Panc1 (cell line): ENCODE results near the gene RNF220. TPM values are rescaled to one million over a fixed set of nuclear protein-coding genes. Genes with fewer than 3 reads are reported as not detected.

Experiments used
- ATAC-seq: fragments of 200-7000 bp; cut with Tn5 transposase; 2 replicates; pipeline ENCODE4 v1.9.1; 2020; ENCODE audit warnings: mild to moderate bottlenecking, moderate library complexity
- BruUV-seq: library from RNA; stranded (reverse); fragments of 400-500 nt; replicated peaks from 2 replicates; lab custom pipeline; 2021; lab: Mats Ljungman, UMichigan
- CTCF ChIA-PET: fragments of 300-600 bp; sonication (Branson Sonifier 250); formaldehyde crosslinking; loops from one replicate; lab custom pipeline; 2022; ENCODE audit warnings: antibody characterized with exemption; lab: Charles Lee
- POLR2A ChIA-PET: fragments of 300-600 bp; sonication (Branson Sonifier 250); formaldehyde crosslinking; loops from one replicate; lab custom pipeline; 2022; ENCODE audit warnings: antibody characterized with exemption; lab: Charles Lee
- DNase-seq: peaks from one replicate; pipeline ENCODE4 v3.0.0-alpha.2; 2010; ENCODE audit warnings: low read depth, low spot score
- H3K27ac ChIP-seq: 2 replicates; pipeline ENCODE4 v1.5.1; 2011; ENCODE audit warnings: mild to moderate bottlenecking, low read length, inconsistent platforms
- H3K27me3 ChIP-seq: fragments of 200-500 bp; sonication (Bioruptor generic); 2 replicates; pipeline ENCODE4 v1.6.0; 2014; ENCODE audit warnings: low read length, inconsistent platforms; ENCODE audit not compliant: control insufficient read depth, insufficient read depth
- H3K36me3 ChIP-seq: fragments of 200-500 bp; sonication (Bioruptor generic); 2 replicates; pipeline ENCODE4 v1.5.1; 2014; ENCODE audit warnings: inconsistent platforms, mild to moderate bottlenecking, low read length, moderate library complexity; ENCODE audit not compliant: control insufficient read depth, insufficient read depth
- H3K4me1 ChIP-seq: 2 replicates; pipeline ENCODE4 v1.5.1; 2011; ENCODE audit warnings: inconsistent platforms, mild to moderate bottlenecking, low read length, moderate library complexity; ENCODE audit not compliant: control insufficient read depth, insufficient read depth
- H3K4me3 ChIP-seq, 2 experiments: 2 replicates each; pipeline ENCODE4 v1.5.1; 2011 to 2012; ENCODE audit warnings: low read depth in 2 of 2, low read length in 2 of 2, mild to moderate bottlenecking in 2 of 2, inconsistent platforms in 1 of 2, moderate library complexity in 1 of 2
- H3K9me3 ChIP-seq: fragments of 200-500 bp; sonication (Bioruptor generic); 2 replicates; pipeline ENCODE4 v1.5.1; 2014; ENCODE audit warnings: low read depth, mild to moderate bottlenecking, inconsistent platforms, low read length, moderate library complexity; ENCODE audit not compliant: control insufficient read depth, insufficient read depth
- POLR2AphosphoS5 ChIP-seq: IDR thresholded peaks from 2 replicates; pipeline ENCODE4 v1.6.1; 2012; ENCODE audit warnings: mild to moderate bottlenecking, low read depth, low read length, moderate library complexity
- SIN3A ChIP-seq: IDR thresholded peaks from 2 replicates; pipeline ENCODE4 v1.6.1; 2012; ENCODE audit warnings: low read depth, mild to moderate bottlenecking, low read length, moderate library complexity, borderline replicate concordance; ENCODE audit not compliant: insufficient read depth
- TCF7L2 ChIP-seq: IDR thresholded peaks from 2 replicates; pipeline ENCODE4 v1.6.1; 2011; ENCODE audit warnings: mild to moderate bottlenecking, low read depth, low read length, inconsistent platforms
- in situ Hi-C: cut with HindIII; loops from 2 replicates; pipeline ENCODE4 v1.10.0; 2016; ENCODE audit warnings: low sequenced_read_pairs, low pct_unique_long_range_greater_than_20kb
- intact Hi-C: fragments of 100-400 bp; cut with micrococcal nuclease; formaldehyde crosslinking; loops from one replicate; pipeline ENCODE4 v1.10.0; 2022; ENCODE audit not compliant: unreplicated experiment
- total RNA-seq: library from RNA; stranded (reverse); gene quantifications from one replicate; pipeline ENCODE4 v1.2.1, GENCODE V29; 2021; ENCODE audit not compliant: unreplicated experiment
- TF ChIP-seq, protein P1 (sequence below), 2 experiments: IDR thresholded peaks; 2 replicates each; pipeline ENCODE4 v1.6.1; 2011 to 2012; ENCODE audit warnings: low read depth in 2 of 2, control low read depth in 1 of 2, low read length in 1 of 2, mild to moderate bottlenecking in 1 of 2, moderate library complexity in 1 of 2; ENCODE audit not compliant: insufficient read depth in 1 of 2
- TF ChIP-seq, protein P2 (sequence below): fragments of 450-650 bp; IDR thresholded peaks from 2 replicates; pipeline ENCODE4 v1.5.1; 2017; ENCODE audit warnings: mild to moderate bottlenecking

RNF220 gene
- total RNA-seq, 1 experiment from 2014 or later, result 64.9 TPM

DNA sequence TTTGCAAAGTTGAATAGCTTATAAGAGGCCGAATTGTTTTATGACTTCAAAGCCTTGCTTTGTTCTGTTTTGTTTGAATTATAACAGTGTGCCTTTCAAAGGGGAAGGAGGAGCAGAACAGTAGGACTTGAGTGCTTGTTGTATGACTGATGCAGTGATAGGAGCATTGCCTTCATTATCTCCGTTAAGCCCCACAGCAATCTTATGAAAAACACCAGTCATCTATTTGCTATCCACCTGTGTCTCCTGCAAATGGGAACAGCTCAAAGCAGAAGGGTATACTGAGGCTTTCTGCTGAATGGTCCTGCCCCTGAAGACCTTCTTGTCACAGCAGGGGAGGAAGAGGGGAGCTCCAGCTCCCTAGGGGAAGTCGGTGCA lies 127.5 kb downstream of the RNF220 start:
- ATAC-seq (peak; percentile 60), DNase-seq (no peak)
- H3K4me1 ChIP-seq, result peaks cover 15% of the 10 kb centered on the region
- TF ChIP-seq, protein P1, sequence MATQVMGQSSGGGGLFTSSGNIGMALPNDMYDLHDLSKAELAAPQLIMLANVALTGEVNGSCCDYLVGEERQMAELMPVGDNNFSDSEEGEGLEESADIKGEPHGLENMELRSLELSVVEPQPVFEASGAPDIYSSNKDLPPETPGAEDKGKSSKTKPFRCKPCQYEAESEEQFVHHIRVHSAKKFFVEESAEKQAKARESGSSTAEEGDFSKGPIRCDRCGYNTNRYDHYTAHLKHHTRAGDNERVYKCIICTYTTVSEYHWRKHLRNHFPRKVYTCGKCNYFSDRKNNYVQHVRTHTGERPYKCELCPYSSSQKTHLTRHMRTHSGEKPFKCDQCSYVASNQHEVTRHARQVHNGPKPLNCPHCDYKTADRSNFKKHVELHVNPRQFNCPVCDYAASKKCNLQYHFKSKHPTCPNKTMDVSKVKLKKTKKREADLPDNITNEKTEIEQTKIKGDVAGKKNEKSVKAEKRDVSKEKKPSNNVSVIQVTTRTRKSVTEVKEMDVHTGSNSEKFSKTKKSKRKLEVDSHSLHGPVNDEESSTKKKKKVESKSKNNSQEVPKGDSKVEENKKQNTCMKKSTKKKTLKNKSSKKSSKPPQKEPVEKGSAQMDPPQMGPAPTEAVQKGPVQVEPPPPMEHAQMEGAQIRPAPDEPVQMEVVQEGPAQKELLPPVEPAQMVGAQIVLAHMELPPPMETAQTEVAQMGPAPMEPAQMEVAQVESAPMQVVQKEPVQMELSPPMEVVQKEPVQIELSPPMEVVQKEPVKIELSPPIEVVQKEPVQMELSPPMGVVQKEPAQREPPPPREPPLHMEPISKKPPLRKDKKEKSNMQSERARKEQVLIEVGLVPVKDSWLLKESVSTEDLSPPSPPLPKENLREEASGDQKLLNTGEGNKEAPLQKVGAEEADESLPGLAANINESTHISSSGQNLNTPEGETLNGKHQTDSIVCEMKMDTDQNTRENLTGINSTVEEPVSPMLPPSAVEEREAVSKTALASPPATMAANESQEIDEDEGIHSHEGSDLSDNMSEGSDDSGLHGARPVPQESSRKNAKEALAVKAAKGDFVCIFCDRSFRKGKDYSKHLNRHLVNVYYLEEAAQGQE (IDR thresholded peaks at IDR 0.05; ENCODE audit: insufficient read depth in 1 of 2, low read depth in 2 of 2, low read length in 1 of 2), result no peak
- TF ChIP-seq, protein P2, sequence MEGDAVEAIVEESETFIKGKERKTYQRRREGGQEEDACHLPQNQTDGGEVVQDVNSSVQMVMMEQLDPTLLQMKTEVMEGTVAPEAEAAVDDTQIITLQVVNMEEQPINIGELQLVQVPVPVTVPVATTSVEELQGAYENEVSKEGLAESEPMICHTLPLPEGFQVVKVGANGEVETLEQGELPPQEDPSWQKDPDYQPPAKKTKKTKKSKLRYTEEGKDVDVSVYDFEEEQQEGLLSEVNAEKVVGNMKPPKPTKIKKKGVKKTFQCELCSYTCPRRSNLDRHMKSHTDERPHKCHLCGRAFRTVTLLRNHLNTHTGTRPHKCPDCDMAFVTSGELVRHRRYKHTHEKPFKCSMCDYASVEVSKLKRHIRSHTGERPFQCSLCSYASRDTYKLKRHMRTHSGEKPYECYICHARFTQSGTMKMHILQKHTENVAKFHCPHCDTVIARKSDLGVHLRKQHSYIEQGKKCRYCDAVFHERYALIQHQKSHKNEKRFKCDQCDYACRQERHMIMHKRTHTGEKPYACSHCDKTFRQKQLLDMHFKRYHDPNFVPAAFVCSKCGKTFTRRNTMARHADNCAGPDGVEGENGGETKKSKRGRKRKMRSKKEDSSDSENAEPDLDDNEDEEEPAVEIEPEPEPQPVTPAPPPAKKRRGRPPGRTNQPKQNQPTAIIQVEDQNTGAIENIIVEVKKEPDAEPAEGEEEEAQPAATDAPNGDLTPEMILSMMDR, result no peak
- TF ChIP-seq POLR2AphosphoS5 (no peak), SIN3A (no peak), TCF7L2 (no peak)
- H3K9me3 ChIP-seq, result no peaks in the 10 kb centered on the region
- intact Hi-C loops, result no loop called here
- ChIA-PET CTCF (no interaction called here), POLR2A (no interaction called here)
- no peaks in the 10 kb centered on the region for H3K27me3 ChIP-seq
- no TSS peak for BruUV-seq
- no peaks in the 10 kb centered on the region for H3K36me3 ChIP-seq
- in situ Hi-C loops, result no loop called here
- H3K27ac ChIP-seq, result peak overlapping the region; percentile 60
- no peak overlapping the region for H3K4me3 ChIP-seq

DNA sequence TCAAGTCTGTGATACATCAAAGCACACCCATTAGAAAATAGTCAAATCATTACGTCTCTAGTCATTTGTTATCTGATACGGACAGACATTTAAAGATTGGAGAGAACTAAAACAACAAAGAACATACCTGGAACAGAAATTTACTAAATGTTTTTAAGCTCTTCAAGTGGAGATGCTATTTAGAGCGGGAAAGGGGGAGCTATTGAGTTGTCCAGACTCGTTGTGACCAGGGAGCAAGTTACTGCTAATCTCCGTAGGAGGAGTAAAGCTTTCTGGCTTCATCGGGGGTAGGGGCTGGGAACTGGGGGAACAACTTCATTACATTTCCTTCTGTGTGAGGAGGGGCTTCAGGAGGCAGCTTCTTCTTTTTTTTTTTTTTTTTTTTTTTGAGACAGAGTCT lies 129.7 kb downstream of the RNF220 start:
- Histone ChIP-seq H3K27ac (no peak overlapping the region), H3K4me3 (no peak overlapping the region), H3K9me3 (no peaks in the 10 kb centered on the region), H3K27me3 (no peaks in the 10 kb centered on the region), H3K36me3 (no peaks in the 10 kb centered on the region), H3K4me1 (peaks cover 15% of the 10 kb centered on the region)
- POLR2A ChIA-PET, result no interaction called here
- DNase-seq, result no peak
- in situ Hi-C loops, result no loop called here
- CTCF ChIA-PET, result no interaction called here
- intact Hi-C loops, result no loop called here
- BruUV-seq, result no TSS peak
- TF ChIP-seq, protein P2, result no peak
- TF ChIP-seq, protein P1 (IDR thresholded peaks at IDR 0.05; ENCODE audit: insufficient read depth in 1 of 2, low read depth in 2 of 2, low read length in 1 of 2), result no peak
- TF ChIP-seq TCF7L2 (no peak), POLR2AphosphoS5 (no peak), SIN3A (no peak)
- ATAC-seq, result no peak
